ENCODE results near the gene KRT3.

Gene KRT3

GRCh38 chr12:52813203-52813819 lies 17.4 kb upstream of the KRT3 start:
- no peak for DNase-seq

GRCh38 chr12:52812749-52813148 lies 16.8 kb upstream of the KRT3 start:
- no peak for DNase-seq

GRCh38 chr12:52812073-52812400 lies 16.1 kb upstream of the KRT3 start:
- no peak for DNase-seq

- DNase-seq = no peak
These were observed 15.5 kb upstream of the KRT3 start for GRCh38 chr12:52811191-52812072.

GRCh38 chr12:52810554-52810953 lies 14.6 kb upstream of the KRT3 start:
- no peak for DNase-seq

- DNase-seq = no peak
These were observed 13.2 kb upstream of the KRT3 start for GRCh38 chr12:52809166-52809565.

GRCh38 chr12:52808573-52809160 lies 12.8 kb upstream of the KRT3 start:
- DNase-seq = no peak

GRCh38 chr12:52807544-52808470 lies 11.9 kb upstream of the KRT3 start:
- DNase-seq = no peak

GRCh38 chr12:52806821-52807543 lies 11.1 kb upstream of the KRT3 start:
- no peak for DNase-seq

- DNase-seq = no peak
These were observed 10.4 kb upstream of the KRT3 start for GRCh38 chr12:52806169-52806811.

GRCh38 chr12:52805739-52806138 lies 9.8 kb upstream of the KRT3 start:
- no peak for DNase-seq

GRCh38 chr12:52805000-52805399 lies 9.1 kb upstream of the KRT3 start:
- no peak for DNase-seq

GRCh38 chr12:52802442-52802841 lies 6.5 kb upstream of the KRT3 start:
- no peak for DNase-seq

GRCh38 chr12:52801773-52802172 lies 5.9 kb upstream of the KRT3 start:
- DNase-seq = no peak

GRCh38 chr12:52800259-52800917 lies 4.5 kb upstream of the KRT3 start:
- no peak for DNase-seq

GRCh38 chr12:52799505-52800211 lies 3.7 kb upstream of the KRT3 start:
- no peak for DNase-seq

GRCh38 chr12:52798671-52799504 lies 3.0 kb upstream of the KRT3 start:
- no peak for DNase-seq

- DNase-seq = no peak
These were observed 2.2 kb upstream of the KRT3 start for GRCh38 chr12:52798003-52798670.

GRCh38 chr12:52797529-52797894 lies 1.6 kb upstream of the KRT3 start:
- DNase-seq = no peak
